Measurements from ENCODE around the gene AP1AR.
A peak's percentile ranks its signal among the peaks of the same experiment; 100 is the strongest.

Gene AP1AR

DNA sequence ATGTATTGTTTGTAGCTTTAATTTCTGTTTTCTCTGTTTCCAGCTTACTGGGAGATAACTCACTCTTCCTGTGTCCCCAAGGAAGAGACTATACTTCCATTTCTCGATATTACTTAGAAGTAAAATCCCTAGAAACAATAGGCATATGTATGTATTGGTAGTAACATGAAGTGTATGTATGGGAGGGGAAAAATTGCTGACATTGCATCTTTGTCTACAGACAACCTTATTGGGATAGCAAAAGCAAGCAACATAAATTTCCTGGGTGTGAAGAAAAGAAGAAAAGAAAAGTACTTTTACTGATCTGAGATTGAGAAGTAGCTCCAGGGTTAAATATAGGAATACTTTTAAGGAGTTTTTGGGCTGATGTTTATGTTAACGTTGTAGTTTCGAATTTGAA, 15.4 kb downstream of the AP1AR start:
- no peak overlapping the region for H3K4me3 ChIP-seq (ENCODE audit: low read length)
- TF ChIP-seq, protein P1, sequence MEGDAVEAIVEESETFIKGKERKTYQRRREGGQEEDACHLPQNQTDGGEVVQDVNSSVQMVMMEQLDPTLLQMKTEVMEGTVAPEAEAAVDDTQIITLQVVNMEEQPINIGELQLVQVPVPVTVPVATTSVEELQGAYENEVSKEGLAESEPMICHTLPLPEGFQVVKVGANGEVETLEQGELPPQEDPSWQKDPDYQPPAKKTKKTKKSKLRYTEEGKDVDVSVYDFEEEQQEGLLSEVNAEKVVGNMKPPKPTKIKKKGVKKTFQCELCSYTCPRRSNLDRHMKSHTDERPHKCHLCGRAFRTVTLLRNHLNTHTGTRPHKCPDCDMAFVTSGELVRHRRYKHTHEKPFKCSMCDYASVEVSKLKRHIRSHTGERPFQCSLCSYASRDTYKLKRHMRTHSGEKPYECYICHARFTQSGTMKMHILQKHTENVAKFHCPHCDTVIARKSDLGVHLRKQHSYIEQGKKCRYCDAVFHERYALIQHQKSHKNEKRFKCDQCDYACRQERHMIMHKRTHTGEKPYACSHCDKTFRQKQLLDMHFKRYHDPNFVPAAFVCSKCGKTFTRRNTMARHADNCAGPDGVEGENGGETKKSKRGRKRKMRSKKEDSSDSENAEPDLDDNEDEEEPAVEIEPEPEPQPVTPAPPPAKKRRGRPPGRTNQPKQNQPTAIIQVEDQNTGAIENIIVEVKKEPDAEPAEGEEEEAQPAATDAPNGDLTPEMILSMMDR (conservative IDR thresholded peaks at IDR 0.05; ENCODE audit: low read length) = no peak
- no peak for DNase-seq (ENCODE audit: low read depth)

DNA sequence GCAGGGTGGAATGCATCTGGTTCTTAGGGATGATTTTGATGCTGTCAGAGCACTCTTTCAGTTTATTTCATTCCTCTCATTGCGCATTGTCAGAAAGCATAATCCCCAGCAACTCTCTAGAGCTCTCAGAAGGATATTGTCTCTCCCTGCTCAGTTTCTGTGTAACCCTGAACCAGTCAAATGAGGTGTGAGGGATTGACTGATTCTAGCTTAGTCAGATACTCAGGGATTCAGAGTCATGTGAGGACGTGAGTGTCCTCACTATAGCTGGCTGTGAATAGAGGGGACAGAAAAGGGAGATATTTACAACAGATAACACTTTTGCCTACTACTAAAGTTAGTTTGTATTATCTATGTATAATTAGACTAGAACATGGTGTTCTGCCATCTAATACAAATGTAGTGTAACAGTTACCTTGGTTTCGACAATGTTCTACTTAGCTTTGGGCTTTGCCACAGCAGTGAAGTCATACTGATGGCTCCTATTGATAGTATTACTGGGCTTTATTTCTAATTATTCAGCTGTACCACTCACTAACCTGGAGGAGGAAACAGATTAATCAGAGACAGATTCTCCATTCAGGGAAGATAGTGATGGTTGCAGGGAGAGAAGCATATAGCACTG, 19.5 kb downstream of the AP1AR start:
- H3K4me3 ChIP-seq (ENCODE audit: low read length) = no peak overlapping the region
- TF ChIP-seq, protein P1 (conservative IDR thresholded peaks at IDR 0.05; ENCODE audit: low read length) = no peak
- DNase-seq (ENCODE audit: low read depth) = no peak

DNA sequence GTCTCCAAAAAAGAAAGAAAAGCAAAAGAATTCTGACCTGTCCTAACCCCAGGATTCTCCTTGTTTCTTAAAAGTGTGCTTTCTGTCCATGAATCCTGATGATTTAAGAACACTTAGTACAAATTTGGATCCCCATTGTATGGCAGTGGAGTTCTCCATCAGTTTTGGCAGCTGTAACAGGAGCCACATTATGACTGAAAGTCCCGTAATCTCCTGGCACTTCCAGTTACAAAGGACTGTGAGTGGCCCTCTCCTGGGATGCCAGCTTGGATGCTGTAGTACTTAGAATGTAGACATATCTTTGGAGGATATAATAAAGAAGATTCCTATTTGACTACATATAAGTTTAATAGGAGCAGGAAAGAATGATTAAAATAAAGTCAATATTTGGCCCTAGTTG, 20.6 kb downstream of the AP1AR start:
- TF ChIP-seq, protein P1 (conservative IDR thresholded peaks at IDR 0.05; ENCODE audit: low read length) = no peak
- H3K4me3 ChIP-seq (ENCODE audit: low read length) = no peak overlapping the region
- no peak for DNase-seq (ENCODE audit: low read depth)

DNA sequence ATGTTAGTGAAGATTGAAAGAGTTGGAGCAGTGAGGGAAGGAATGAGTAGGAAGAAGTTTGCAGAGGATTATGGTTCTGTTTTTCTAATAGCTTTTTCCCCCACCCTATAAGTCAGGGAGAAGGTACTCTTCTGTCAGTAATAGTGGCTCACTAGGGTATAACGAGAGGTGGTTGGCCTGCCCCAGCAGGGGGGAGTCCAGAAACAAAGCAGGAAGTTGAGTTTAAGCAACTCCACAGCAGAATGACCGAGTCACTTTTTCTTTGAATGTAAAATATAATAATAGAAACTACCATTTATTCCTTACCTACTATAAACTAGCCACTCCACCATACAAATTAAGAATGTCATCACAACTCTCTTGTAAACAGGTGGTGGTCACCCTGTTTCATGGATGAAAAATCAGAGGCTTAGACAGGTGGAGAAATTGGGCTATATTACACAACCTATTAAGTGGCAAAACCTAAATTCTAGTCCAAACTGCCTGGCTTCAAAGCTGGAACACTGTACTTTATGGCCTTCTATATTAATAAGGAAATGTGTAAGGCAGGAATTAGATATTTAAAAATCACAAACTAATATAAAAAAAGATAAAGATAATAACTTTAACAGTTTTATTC, 21.9 kb downstream of the AP1AR start:
- no peak for DNase-seq (ENCODE audit: low read depth)
- TF ChIP-seq, protein P1 (conservative IDR thresholded peaks at IDR 0.05; ENCODE audit: low read length) = no peak
- no peak overlapping the region for H3K4me3 ChIP-seq (ENCODE audit: low read length)

DNA sequence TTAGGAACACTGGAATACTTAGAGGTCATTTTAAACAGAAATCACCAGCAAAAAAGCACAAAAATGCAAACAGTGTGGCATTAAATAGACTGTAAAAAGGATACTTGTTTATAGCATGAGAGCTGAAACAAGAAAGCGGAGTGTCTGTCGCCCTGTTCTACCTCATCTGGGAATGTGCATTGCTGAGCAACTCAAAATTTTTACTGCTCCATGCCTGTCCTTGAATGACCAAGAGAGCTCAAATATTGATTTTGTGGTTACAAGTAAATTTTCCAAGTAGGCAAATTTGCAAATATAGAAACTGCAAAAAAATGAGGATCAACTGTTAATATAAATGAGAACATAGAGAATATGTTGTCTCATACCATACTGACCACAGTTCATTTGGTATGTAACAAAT, 25.5 kb downstream of the AP1AR start:
- no peak for DNase-seq (ENCODE audit: low read depth)
- H3K4me3 ChIP-seq (ENCODE audit: low read length) = no peak overlapping the region
- TF ChIP-seq, protein P1 (conservative IDR thresholded peaks at IDR 0.05; ENCODE audit: low read length) = no peak

DNA sequence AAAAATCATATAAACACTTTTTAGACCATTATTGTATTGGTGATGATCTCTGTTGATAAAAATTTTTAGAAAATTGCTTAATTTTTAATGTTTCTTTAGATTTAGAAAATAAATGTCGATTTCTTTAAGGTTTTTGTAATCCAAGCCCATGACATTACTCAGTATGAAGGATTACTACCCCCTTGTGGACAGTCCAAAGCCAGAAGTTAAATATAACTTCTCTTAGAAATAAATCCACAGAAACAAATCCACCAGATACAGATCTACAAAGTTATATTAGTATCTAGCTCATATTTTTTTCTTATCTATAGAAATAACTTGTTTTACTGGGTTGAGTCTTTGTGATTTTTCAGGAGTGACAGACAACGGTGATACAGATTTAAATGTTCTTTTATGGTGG, 35.2 kb downstream of the AP1AR start:
- TF ChIP-seq, protein P1 (conservative IDR thresholded peaks at IDR 0.05; ENCODE audit: low read length) = peak; percentile 54
- peak; percentile 33 for DNase-seq (ENCODE audit: low read depth)
- no peak overlapping the region for H3K4me3 ChIP-seq (ENCODE audit: low read length)

DNA sequence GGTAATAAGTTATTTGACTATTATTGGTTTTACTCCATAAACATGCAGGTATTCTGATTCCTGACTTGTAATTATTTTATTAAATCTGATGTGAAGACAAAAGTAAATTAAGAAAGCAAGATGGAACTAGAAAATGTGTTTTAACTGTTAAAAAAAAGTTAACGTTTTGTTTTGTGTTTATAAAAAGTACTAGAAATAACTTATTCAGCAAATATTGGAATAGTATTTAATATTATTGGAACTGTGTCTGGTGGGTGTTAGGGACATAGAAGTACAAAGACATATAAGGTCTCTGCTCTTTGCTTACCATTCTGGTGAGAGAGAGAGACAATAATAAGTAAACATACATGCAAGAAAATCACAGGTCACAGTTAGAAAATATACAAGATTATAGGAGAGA, 38.5 kb downstream of the AP1AR start:
- DNase-seq (ENCODE audit: low read depth) = no peak
- TF ChIP-seq, protein P1 (conservative IDR thresholded peaks at IDR 0.05; ENCODE audit: low read length) = no peak
- H3K4me3 ChIP-seq (ENCODE audit: low read length) = no peak overlapping the region
